Activated effector memory CD4-positive, alpha-beta T cell treated with Interleukin-2 at 50 U/mL for 16 hours (primary cell): ENCODE measurements around the gene PMEPA1.

Experiments used
- DNase-seq: peaks from one replicate; pipeline ENCODE4 v3.0.0-alpha.2; 2020

Gene PMEPA1

GRCh38 chr20:57618764-57619050, 91.1 kb downstream of the PMEPA1 start:
- no peak for DNase-seq

DNA sequence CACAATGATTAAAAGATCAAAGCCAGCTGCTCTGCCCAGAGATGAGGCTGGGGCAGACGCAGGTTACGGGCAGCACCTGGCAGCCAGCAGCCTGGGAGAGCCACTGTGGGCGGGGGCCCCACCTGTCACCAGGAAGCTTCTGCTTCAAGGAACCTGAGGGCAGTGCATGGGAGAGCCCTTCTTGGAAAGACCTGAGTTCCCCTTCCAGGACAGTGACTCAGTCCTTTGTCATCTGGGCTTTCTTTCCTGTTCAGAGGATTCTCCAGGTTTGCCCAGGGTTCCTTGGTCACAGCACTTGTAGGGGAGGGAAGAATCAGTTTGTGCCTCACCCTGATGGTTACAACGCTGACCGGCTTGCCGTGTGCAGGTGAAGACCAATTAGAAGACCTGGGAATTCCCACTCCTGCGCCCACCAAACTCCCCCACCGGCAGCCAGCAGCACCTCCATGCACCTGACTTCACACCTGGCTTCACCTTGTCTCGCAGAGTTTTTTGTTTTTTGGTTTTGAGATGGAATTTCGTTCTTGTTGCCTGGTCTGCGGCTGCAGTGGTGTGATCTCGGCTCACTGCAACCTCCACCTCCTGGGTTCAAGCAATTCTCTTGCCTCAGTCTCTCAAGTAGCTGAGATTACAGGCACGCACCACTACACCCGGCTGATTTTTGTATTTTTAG, 91.6 kb downstream of the PMEPA1 start:
- DNase-seq = no peak

DNA sequence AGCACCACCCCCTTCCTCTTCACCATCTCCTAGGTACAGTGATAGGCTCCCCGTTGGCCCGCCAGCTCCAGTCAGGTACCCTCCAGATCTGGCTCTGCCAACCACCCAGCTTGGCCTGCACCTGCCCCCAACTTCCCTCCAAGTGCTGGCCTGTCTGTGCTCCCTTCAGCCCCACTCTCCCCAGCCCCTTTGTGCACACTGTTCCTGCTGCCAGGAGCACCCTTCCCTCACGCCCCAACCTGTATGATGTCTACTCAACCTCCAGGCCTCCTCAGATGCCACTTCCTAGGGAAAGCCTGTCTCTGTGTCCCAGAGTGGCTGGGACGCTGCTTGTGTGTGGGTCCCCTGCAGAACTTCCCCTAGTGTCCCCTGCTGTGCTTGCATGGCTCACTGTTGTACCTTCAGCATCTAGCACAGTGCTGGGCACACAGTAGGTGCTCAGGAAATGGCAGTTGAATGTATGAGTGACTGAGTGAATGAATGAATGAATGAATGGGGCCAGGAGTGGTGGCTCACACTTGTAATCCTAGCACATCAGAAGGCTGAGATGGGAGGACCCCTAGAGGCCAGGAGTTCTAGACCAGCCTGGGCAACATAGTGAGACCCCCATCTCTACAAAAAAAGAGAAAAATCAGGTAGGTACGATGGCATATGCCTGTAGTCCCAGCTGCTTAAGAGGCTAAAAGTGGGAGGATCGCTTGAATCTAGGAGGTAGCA, 92.6 kb downstream of the PMEPA1 start:
- no peak for DNase-seq

- no peak for DNase-seq
Measured at GRCh38 chr20:57616143-57616951, 93.5 kb downstream of the PMEPA1 start.

DNA sequence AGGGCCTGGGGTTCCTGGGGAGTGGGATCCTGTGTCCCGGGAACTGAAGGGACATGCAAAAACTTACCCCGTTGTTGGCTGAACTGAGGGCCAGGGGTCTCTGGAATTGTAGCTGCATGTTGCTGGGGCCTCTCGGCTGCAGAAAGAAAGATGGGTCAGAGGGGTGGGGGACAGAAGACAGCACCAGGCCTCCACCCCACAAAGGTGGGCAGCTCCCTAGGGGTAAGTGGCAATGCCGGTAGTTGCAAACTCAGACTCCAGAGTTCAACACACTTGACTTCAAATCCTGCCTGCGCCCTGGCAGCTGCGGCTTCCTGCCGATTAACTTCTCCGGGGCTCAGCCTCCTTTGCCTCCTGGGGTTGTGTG, 94.4 kb downstream of the PMEPA1 start:
- no peak for DNase-seq

- no peak for DNase-seq
Measured at GRCh38 chr20:57614490-57615444, 95.0 kb downstream of the PMEPA1 start.

DNA sequence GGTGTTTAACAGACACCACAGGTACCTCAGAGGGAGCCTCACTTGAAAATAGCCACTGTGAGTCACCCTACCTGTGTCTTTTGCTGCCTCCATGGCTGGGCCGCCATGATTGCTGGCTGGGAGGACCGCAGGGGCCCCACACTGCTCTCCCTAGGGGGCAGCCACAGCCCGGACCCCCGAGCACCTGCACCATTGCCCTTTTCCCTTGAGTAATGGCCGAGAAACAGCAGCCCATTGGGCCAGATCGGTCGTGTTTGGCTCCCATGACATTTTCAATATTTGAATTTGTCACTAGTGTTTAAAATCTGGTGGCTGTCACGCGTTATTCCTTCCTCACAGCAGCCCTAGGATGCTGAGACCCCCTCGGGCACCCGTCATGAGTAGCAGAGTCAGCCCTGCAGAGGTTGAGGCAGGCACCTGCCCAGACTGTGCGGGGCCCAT, 96.3 kb downstream of the PMEPA1 start:
- DNase-seq = no peak

GRCh38 chr20:57612916-57613315, 96.9 kb downstream of the PMEPA1 start:
- no peak for DNase-seq

- no peak for DNase-seq
Measured at GRCh38 chr20:57612436-57612835, 97.4 kb downstream of the PMEPA1 start.

DNA sequence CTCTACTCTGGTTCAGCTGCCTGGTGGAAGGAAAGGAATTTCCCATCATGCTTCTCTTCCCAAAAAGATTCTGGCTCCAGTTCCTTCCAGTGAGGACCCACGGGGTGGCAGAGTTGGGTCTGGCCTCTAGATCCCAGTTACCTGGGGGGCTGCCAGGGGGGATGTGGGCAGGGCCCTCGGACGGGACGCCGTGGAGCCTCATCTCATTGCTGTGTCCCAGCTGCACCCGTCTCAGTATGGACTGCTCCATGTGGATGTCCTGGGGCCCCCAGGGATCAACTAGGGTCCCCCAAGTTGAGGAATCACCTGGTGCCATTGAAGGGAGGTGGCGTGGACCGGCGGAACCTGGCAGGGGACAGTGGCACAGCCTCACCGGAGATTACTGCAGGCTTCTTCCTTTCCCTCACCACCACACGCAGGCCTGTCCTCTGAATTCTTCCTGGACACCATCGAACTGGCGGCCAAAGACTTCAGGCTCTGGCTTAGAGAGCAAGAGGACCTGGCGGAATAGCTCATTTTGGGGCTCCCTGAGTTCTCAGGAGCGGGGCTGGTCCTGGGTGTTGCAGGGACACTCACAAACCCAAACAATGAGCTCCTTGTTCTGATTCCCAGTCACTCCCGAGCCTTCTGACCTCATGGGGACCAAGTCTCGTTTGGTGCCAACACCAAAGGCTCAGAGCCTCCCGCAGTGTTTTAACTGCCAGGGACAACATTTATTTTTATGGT, 98.1 kb downstream of the PMEPA1 start:
- no peak for DNase-seq

GRCh38 chr20:57610261-57610952, 99.4 kb downstream of the PMEPA1 start:
- DNase-seq = no peak

- DNase-seq = no peak
Measured at GRCh38 chr20:57609842-57610167, 100.0 kb downstream of the PMEPA1 start.

DNA sequence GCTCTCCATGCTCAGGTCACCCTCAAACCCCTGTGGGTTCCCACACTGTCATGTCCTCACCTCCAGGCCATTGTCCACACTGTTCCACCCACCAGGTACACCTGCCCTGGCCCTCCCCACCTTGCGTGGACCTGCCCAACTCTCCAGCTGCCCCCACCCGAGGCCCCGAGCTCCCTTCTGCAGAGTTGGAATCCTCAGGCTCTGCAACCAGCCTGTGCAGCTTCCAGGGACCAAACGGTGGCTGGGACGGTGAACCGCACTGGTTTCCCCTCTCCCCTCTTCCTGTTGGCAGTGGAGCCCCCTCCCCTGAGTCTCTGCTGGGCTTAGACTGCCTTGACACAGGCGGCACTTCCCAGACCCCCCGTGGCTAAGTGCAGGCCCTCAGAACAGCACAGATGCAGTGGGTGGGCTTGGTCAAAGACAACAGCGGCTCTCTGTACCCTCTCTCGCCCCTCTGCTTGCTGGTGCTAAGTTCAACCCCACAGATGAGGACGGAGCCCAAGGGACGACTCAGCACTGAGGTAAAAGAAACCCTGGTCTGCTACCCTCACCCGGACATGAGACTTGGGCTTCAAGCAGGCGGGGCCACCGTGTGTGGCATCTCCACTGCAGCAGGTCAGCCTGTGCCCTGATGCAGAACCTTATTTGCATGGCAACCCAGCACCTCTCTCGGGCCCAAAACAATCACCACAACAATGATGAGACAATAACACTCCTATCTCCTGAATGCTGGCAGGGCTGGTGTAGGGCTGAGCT, 100.6 kb downstream of the PMEPA1 start:
- no peak for DNase-seq

GRCh38 chr20:57608516-57608915, 101.3 kb downstream of the PMEPA1 start:
- no peak for DNase-seq

- DNase-seq = no peak
Measured at GRCh38 chr20:57605878-57606277, 103.9 kb downstream of the PMEPA1 start.

DNA sequence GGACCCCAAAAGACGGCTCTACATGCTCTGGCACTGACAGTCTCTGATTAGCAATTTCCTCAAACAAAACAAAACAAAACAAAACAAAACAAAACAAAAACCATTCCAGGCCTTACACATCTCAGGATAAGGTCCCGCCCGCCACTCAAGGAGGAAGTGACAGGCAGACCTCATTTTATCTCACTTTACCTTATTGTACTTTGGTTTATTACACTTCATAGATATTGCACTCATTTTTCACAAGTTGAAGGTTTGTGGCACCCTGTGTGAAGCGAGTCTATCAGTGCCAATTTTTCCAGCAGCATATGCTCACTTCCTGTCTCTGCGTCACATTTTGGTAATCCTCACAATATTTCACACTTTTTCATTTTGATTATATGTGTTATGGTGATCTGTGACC, 104.8 kb downstream of the PMEPA1 start:
- no peak for DNase-seq

- DNase-seq = no peak
Measured at GRCh38 chr20:57603120-57603519, 106.7 kb downstream of the PMEPA1 start.

DNA sequence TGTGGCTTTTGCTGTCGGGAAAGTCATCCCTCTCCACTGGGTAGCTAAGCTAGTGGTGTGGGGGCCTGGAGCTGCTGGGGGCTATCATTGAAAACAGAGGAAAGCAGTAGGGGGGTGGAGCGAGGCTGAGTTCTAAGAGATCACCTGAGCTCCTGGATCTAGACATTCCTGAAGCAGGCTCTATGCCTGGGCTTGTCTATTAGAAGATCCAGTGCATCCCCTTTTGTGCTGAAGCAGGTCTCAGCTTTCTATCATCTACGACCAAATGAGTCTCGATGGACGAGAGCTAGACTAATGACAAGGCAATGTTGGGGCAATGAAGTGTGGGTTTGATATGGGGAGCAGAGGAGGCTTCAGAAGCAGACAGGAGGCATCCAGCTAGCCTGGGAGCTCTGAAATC, 108.1 kb downstream of the PMEPA1 start:
- no peak for DNase-seq

GRCh38 chr20:57601211-57601570, 108.6 kb downstream of the PMEPA1 start:
- no peak for DNase-seq

DNA sequence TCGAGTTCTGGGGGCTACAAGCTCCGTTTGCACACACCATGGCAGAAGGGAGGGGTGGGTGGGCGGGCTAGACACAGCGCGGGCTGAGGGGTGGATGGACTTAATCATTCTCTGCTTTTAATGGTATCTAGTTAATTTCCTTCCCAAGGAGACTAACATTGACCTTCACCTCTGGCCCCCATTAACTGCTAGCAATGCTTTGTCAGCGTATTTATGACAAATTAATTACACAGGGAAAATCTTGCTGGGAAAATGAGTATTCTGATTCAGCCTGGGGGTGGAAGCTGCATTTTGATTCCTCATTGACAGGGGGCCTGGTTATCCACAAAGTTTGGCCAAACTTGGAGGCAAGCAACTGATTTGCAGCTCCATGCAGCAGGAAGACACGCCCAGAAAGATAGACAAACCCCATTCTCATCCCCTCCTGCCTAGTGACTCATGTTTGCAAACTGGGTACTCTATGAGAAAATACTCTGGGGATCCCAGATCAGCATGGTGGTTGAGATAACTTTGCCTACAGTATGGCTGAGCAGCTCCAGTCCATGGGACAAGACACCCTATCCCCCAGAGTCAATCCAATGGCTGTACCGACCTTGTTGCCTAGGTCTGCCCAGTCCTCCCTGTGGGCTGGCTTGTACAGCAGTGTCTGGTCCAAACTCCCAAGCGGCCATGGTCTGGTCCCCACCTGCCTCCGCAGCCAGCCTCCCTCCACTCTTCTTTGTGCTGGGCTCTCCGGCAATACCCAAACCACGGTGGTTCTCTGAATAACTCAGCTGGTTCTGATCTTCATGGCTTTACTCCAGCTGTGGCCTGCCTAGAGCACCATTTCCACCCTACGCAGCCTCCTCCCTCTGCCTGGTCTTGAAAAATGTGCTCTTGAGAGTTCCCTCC, 109.2 kb downstream of the PMEPA1 start:
- no peak for DNase-seq
